ENCODE results near the gene AMN1.
"Not testable (repeated sequence)": the region's sequence is repeated elsewhere in the genome, so short reads cannot be mapped to it uniquely, and the experiment has no call there.

AMN1 gene

GRCh38 chr12:31682136-31682962 lies 46.5 kb downstream of the AMN1 start:
- peak; percentile 55 for DNase-seq (ENCODE audit: low spot score)

- no peak for DNase-seq (ENCODE audit: low spot score)
These were observed 56.3 kb downstream of the AMN1 start for GRCh38 chr12:31672521-31672920.

DNA sequence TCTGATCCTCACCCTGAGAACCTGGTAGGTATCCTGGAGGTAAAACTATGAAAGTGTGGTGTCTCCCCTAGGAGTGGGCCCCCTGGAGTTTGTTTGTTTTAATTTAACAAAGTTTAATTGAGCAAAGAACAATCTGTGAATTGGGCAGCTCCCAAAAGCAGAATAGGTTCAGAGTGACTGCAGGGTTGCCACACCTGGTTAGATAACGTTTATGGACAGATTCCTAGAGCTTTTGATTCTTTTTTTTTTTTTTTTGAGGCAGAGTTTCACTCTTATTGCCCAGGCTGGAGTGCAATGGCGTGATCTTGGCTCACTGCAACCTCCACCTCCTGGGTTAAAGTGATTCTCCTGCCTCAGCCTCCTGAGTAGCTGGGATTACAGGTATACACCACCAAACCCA lies 59.2 kb downstream of the AMN1 start:
- not testable (repeated sequence) for DNase-seq (ENCODE audit: low spot score)

DNA sequence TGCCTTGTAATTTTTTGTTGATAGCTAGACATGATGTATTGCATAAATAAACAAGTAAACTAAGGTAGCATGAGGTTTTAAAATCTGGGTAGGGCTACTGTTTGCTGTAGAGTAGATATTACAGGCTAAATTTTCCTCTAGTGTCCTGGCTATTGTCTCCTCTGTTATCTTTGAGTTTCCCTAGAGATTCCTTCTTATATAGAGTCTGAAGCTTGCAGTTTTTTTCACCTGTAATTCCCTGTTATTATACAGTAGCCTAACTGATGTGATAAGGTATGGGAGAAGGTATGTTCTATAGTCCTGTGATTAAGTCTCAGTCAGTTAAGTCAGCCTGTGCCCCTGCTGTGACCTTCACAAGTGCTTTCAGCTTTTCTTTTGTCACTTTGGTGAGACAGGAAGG lies 59.8 kb downstream of the AMN1 start:
- no peak for DNase-seq (ENCODE audit: low spot score)

DNA sequence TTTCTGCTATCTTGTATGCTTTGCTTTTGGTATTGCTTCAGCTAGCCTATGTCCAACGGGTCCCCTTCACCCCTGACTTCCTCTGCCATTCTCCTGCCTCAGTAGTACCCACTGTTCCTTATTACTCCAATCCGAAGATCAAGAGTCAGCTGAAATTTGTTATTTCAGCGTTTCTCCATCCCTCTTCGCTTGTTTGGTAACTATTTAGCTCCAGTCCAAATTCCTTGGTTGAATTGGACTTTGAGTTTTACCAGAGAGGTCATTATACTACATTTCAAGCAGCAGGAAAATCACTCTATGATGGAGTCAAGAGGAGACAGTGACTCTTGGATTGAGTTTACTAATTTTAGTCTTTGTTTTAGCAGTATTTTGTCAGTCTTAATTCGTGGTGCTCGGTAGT lies 64.8 kb downstream of the AMN1 start:
- no peak for DNase-seq (ENCODE audit: low spot score)

DNA sequence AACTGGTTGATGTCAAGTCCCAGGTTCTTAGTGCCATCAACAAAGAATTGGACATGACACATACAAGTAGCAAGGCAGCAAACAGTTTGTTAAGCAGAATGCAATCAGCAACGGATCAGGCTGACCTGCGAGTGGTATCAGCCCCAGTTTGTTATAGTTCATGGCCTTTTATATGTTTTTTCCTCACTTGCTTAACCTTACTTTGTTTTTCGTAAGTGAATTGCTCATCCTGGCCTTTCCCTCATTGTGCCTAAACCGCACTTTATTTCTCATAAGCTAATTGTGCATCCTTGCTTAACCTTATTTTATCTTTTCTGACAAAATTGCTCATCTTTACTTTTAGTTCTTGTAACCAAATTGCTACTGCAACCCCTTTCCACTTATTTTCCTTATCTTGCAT lies 65.2 kb downstream of the AMN1 start:
- DNase-seq (ENCODE audit: low spot score) = no peak

DNA sequence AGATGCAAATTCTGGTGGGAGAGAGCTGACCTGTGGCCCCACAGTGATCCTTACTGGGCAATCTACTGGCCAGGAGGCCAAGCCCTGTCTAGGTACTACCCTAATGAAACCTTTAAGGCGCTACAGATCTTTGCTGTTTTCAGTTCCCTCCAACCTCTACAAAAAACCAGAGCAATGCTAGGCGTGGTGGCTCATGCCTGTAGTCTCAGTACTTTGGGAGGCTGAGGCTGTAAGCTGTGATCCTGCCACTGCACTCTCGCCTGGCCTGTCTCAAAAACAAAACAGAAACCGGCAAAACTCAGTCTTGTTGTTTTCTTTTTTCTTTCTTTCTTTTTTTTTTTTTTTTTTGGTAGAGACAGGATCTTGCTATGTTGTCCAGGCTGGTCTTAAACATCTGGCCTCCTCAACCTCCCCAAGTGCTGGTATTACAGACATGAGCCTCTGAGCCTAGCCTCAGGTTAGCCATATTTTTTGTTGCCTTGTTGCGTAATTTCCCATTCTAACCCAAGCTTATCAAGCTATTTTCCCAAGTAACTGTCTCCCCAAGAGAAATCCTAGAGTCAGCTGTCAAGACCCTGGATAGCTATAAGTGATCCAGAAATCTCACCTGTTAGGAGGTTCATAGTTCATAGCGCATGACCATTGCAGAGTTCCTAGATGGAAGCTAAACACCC lies 66.5 kb downstream of the AMN1 start:
- DNase-seq (ENCODE audit: low spot score) = no peak

DNA sequence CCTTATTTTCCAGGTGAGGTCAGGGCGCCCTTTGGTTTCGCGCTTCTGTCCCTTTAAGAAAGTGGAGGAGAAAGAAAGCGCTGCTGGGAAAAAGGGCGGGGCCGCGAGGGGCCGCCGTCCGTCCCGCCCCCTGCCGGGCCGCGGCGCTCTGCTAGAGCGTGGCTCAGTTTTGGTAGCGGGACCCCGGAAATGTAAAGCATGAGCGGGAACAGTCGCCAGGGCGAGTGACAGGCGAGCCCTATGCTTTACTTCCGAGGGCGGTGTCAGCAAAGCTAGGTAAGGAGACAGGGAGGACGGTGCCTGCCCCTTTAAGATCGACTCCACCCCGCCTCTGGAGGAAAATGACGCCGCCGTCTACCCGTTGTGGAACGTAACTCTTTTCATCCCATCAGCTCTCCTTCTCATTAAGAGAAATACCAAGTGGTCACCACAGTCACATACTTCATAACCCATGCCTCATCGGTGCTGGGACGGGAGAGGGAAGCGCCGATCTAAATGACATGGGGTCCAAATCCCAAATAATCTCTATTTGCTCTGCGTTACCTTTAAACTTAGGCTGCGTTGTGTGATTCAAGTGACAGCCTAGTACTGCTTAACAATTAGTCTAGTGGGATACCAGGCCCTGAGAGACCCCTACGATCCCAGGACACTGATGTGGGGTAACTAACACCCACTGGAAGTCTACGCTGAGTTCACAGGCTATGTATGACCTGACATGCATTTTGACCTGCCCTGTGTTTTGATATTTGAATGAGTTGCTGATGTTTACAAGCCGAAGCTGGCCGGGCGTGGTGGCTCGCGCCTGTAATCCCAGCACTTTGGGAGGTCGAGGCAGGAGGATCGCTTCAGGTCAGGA lies 69.5 kb downstream of the AMN1 start, which contains the start of gene ETFBKMT:
ETFBKMT (plus strand) TSS at position 602 of the 856 bp plus-strand sequence. CDS start 2,266 bp downstream, outside the sequence.
- peak; percentile 94 for DNase-seq (ENCODE audit: low spot score)

GRCh38 chr12:31658471-31659086 lies 70.2 kb downstream of the AMN1 start:
- no peak for DNase-seq (ENCODE audit: low spot score)

GRCh38 chr12:31655792-31656191 lies 73.0 kb downstream of the AMN1 start:
- DNase-seq (ENCODE audit: low spot score) = no peak

- DNase-seq (ENCODE audit: low spot score) = no peak
These were observed 73.6 kb downstream of the AMN1 start for GRCh38 chr12:31655208-31655607.

GRCh38 chr12:31651893-31652521 lies 76.8 kb downstream of the AMN1 start:
- no peak for DNase-seq (ENCODE audit: low spot score)

DNA sequence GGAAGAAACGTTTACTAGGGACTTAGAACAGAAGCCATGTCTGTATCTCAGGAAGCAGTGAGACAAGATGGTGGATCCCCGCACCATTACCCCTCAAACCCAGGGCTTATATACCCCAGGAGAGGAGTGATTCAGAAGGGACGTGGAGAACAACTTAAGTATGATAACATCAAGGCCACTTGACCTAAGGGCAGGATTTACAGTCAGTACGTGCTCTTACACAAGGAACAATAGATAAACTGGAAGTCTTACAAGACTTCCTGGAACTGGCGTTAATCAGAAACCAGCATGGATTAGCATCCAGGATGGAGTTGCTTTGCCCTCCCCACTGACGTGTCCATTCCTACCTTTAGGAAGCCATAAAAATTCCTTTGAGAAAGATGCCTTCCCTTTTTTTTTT lies 77.9 kb downstream of the AMN1 start:
- no peak for DNase-seq (ENCODE audit: low spot score)

DNA sequence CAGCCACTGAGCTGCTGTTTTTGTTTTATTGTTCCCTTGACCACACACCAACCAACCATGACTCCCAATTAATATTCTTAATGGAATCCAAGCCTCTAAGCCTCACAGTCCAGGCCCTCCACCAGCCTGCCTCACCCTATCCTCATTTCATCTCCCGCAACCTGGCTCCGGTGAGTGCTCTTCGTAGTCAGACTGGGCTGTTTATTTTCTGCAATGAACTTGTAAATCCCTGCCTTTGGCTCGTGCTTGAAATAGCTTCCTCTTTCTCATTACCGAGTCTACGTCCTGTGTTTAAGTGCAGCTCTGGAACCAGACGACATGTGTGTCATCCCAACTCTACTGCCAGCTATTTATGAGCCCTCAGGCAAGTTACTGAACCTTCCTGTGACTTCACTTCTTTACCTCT lies 81.7 kb downstream of the AMN1 start:
- no peak for DNase-seq (ENCODE audit: low spot score)

DNA sequence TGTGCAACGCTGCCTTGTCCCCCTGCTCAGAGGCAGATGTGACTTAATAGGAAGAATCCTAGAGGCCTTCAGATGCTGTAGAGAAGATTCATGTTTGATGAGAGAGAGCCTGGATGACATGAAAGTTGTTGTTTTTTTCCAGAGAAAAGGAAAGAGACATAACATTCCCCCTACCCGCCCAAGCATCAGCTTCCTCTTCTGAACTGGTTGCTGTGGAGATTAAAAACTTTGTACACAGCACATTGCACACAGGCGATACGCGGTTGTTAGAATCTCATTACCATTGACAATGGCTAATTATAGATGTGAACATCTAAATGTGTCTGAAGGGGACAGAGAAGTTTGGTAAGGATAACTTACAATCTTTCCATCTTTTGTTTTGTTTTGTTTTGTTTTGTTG lies 82.9 kb downstream of the AMN1 start:
- peak; percentile 35 for DNase-seq (ENCODE audit: low spot score)

DNA sequence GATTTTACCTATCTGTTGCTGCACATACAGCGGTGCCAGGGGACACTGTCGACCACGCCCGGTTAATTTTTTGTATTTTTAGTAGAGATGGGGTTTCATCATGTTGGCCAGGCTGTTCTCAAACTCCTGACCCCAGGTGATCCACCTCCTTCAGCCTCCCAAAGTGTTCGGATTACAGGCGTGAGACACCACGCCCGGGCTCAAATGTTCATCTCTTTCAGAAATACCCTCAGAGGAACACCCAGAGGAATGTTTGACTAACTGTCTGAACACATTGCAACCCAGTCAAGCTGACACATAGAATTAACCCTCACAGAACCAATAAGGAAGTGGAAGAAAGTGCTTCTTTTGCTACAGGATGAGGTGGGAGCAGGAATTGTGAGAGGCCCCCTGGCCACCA lies 84.3 kb downstream of the AMN1 start:
- no peak for DNase-seq (ENCODE audit: low spot score)

GRCh38 chr12:31641509-31642090 lies 87.2 kb downstream of the AMN1 start:
- no peak for DNase-seq (ENCODE audit: low spot score)

DNA sequence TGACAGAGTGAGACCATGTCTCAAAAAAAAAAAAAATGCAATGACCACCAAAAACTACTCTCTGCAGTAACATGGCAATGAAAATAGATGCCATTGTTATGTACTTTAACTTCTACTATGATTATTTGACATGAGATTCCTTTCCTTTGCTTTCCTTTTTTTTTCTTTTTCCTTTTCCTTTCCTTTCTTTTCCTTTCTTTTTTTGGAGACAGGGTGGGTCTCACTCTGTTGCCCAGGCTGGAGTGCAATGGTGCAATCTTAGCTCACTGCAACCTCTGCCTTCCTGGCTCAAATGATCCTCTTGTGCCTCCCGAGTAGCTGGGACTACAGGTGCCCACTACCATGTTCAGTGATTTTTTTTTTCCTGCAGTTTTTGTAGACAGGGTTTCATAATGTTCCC lies 94.2 kb downstream of the AMN1 start:
- no peak for DNase-seq (ENCODE audit: low spot score)

GRCh38 chr12:31633464-31633863 lies 95.4 kb downstream of the AMN1 start:
- DNase-seq (ENCODE audit: low spot score) = no peak

DNA sequence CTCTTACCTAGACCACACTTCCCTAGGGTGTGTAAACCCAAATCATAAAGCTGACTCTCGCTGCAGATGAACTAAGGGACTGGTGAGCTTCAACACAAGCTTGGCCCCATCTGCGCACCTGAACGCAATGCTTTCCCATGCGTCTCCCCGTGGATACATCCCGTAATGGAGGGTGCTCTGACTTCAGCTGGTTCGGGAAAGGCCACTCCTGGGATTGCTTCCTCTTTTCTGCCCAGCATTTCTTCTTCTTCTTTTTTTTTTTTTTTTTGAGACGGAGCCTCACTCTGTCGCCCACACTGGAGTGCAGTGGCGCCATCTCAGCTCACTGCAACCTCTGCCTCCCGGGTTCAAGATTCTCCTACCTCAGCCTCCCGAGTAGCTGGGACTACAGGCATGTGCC lies 97.0 kb downstream of the AMN1 start:
- no peak for DNase-seq (ENCODE audit: low spot score)

DNA sequence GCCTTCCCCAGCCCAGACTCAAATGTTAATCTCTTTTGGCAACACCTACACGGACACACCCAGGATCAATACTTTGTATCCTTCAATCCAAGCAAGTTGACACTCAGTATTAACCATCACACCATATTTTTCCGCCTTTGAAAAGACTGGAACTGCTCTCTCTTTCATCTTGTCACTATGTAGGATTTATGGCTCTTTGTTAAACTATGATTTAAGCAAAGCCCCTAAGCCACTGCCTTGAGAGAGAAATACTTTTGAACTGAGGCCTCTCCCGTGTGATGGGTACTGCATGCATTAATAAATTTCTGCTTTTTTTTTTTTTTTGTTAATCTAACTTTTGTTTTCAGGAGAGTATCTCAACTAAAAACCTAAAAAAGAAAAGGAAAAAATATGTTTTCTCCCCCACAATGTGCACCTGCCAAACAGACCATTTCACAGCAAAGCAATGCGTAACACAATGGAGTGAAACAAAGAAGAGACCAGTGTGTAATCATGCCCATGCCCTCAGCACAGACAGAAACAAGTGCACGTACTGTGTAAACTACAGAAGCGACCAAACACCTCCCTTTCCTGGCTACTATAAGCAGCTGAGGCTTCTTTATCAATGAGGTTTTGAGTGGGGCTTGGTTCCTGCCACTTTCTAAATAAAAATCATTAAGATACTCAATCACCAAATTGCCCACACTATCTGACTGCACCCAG lies 97.6 kb downstream of the AMN1 start:
- DNase-seq (ENCODE audit: low spot score) = no peak
